Measurements from ENCODE around the gene LRIT2. TPM values are rescaled to one million over a fixed set of nuclear protein-coding genes. Genes with fewer than 3 reads are reported as not detected.

Gene LRIT2
- total and polyA plus RNA-seq, 9 of the 15 experiments (the other 6 are each of a cell fraction or from before 2014, with no cell fraction given) = not detected

DNA sequence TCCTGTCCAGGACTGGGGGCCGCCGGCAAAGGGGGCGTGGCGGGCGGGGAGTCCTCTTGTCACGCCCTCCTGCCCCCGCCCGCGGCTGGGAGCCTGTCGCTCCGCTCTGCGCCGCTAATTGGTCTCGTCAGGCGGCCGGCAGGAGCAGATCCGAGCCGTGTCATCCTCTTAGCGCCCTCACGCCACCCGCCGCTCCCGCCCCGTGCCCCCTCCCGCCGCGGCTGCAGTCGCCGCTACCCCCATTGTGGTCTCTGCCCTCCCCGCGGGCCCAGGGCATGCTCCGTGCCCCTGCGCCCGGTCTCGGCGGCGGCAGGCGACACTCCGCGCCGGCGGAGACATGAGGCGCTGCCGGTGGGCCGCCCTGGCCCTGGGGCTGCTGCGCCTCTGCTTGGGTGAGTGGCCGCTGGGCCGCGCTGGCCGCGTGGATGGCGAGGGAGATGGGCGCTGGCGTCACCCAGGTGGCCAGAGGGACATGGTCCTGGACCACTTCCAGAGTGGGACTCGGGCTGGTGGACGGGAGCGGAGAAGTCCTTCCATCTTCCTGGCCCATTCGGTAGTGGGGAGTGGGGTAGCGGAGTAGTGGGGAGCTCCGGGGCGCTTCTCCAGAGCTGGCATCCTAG is 30.8 kb downstream of the LRIT2 start, which contains the start of gene CDHR1:
CDHR1 (plus strand) TSS at position 114 of the 620 bp plus-strand sequence; CDS start at position 338, 224 bp downstream.
- Histone ChIP-seq H3K4me3 (peak within 1 kb of the TSS; percentile 34), H3K9me3 (replicated peaks; ENCODE audit: control insufficient read depth, insufficient read depth, low read depth, low read length) (no peaks in the 10 kb centered on the region), H3K9ac (ENCODE audit: insufficient read depth in 1 of 2, low read depth in 2 of 2, low read length in 2 of 2) (peak within 1 kb of the TSS in 1 of 2 experiments; percentile 84; a peak in 2 of 4 replicates), H3K79me2 (ENCODE audit: control insufficient read depth, insufficient read depth, low read length) (no peaks in the 10 kb centered on the region), H3K4me2 (ENCODE audit: insufficient read depth, low read length) (peak within 1 kb of the TSS; percentile 51), H4K20me1 (replicated peaks; ENCODE audit: control insufficient read depth, insufficient read depth, low read length) (peaks cover 6% of the 10 kb centered on the region; the same call in 1 of the 2 replicates), H2AFZ (ENCODE audit: low read depth, low read length) (peak within 1 kb of the TSS; percentile 61), H3K4me1 (replicated peaks in 1 of 2; ENCODE audit: control insufficient read depth in 2 of 2, insufficient read depth in 2 of 2, low read length in 2 of 2) (peaks cover 0 to 16% of the 10 kb centered on the region in 2 experiments; a peak in 3 of 5 replicates), H3K9me1 (ENCODE audit: control insufficient read depth, insufficient read depth, low read length) (no peaks in the 10 kb centered on the region), H3K36me3 (ENCODE audit: control insufficient read depth, insufficient read depth, low read length) (no peaks in the 10 kb centered on the region), H3K27me3 (ENCODE audit: control insufficient read depth in 2 of 2, insufficient read depth in 2 of 2, low read length in 2 of 2) (peaks cover 38 to 81% of the 10 kb centered on the region in 2 experiments), H3K27ac (ENCODE audit: extremely low read depth, low read depth, low read length) (no peak within 1 kb of the TSS)
- POLR2A ChIA-PET = interaction anchor here (0.7 to 1.1 kb wide), 4 partner anchors 8 to 55 kb away, joined by 3 to 8 read pairs (median 4); partner anchors contain the start of gene GHITM
- ATAC-seq (peak; percentile 94), DNase-seq (ENCODE audit: extremely low read depth in 1 of 4, low spot score in 3 of 4) (peak; percentile 78 to 90 (median 84)), FAIRE-seq (no peak)
- no TSS peak for BruUV-seq (replicated peaks)
- WGBS (ENCODE audit: insufficient coverage, low coverage, missing lambda C conversion rate) = 24% methylated on average over 12 of the region's 61 CpGs
- TF ChIP-seq CREM (IDR thresholded peaks at IDR 0.05; ENCODE audit: low read depth) = peak; percentile 21; the same call in 1 of the 2 replicates
- TF ChIP-seq, protein P1, sequence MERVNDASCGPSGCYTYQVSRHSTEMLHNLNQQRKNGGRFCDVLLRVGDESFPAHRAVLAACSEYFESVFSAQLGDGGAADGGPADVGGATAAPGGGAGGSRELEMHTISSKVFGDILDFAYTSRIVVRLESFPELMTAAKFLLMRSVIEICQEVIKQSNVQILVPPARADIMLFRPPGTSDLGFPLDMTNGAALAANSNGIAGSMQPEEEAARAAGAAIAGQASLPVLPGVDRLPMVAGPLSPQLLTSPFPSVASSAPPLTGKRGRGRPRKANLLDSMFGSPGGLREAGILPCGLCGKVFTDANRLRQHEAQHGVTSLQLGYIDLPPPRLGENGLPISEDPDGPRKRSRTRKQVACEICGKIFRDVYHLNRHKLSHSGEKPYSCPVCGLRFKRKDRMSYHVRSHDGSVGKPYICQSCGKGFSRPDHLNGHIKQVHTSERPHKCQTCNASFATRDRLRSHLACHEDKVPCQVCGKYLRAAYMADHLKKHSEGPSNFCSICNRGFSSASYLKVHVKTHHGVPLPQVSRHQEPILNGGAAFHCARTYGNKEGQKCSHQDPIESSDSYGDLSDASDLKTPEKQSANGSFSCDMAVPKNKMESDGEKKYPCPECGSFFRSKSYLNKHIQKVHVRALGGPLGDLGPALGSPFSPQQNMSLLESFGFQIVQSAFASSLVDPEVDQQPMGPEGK (CRISPR knock-in tag; IDR thresholded peaks at IDR 0.05; ENCODE audit: borderline replicate concordance) = no peak
- TF ChIP-seq ZNF134 (CRISPR knock-in tag; conservative IDR thresholded peaks at IDR 0.05) = 0 out of 2 replicates have a peak, but pooled peaks have one; percentile 2
- TF ChIP-seq ZNF79 (CRISPR knock-in tag; IDR thresholded peaks at IDR 0.05; ENCODE audit: low read depth) = no peak
- TF ChIP-seq, protein P2, sequence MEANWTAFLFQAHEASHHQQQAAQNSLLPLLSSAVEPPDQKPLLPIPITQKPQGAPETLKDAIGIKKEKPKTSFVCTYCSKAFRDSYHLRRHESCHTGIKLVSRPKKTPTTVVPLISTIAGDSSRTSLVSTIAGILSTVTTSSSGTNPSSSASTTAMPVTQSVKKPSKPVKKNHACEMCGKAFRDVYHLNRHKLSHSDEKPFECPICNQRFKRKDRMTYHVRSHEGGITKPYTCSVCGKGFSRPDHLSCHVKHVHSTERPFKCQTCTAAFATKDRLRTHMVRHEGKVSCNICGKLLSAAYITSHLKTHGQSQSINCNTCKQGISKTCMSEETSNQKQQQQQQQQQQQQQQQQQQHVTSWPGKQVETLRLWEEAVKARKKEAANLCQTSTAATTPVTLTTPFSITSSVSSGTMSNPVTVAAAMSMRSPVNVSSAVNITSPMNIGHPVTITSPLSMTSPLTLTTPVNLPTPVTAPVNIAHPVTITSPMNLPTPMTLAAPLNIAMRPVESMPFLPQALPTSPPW (CRISPR knock-in tag; IDR thresholded peaks at IDR 0.05) = peak; percentile 45
- TF ChIP-seq, protein P3, sequence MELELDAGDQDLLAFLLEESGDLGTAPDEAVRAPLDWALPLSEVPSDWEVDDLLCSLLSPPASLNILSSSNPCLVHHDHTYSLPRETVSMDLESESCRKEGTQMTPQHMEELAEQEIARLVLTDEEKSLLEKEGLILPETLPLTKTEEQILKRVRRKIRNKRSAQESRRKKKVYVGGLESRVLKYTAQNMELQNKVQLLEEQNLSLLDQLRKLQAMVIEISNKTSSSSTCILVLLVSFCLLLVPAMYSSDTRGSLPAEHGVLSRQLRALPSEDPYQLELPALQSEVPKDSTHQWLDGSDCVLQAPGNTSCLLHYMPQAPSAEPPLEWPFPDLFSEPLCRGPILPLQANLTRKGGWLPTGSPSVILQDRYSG (tag; conservative IDR thresholded peaks at IDR 0.05; ENCODE audit: low read depth) = no peak
- TF ChIP-seq L3MBTL2 (IDR thresholded peaks at IDR 0.05) = 0 out of 2 replicates have a peak, but pooled peaks have one; percentile 27
- TF ChIP-seq, protein P4, sequence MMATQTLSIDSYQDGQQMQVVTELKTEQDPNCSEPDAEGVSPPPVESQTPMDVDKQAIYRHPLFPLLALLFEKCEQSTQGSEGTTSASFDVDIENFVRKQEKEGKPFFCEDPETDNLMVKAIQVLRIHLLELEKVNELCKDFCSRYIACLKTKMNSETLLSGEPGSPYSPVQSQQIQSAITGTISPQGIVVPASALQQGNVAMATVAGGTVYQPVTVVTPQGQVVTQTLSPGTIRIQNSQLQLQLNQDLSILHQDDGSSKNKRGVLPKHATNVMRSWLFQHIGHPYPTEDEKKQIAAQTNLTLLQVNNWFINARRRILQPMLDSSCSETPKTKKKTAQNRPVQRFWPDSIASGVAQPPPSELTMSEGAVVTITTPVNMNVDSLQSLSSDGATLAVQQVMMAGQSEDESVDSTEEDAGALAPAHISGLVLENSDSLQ (IDR thresholded peaks at IDR 0.05) = peak; percentile 33; the same call in 1 of the 2 replicates
- peak; percentile 41; the same call in 1 of the 2 replicates for TF ChIP-seq CXXC5 (CRISPR knock-in tag; IDR thresholded peaks at IDR 0.05)
- TF ChIP-seq CREB1 (IDR thresholded peaks at IDR 0.05) = peak; percentile 40; the same call in 1 of the 2 replicates
- TF ChIP-seq CREB1 (CRISPR knock-in tag; IDR thresholded peaks at IDR 0.05) = no peak
- CTCF ChIA-PET (ENCODE audit: low intra/inter-chr PET ratio) = no interaction called here
- intact Hi-C loops (cut with micrococcal nuclease) (no loop called here), in situ Hi-C loops (cut with MboI) (no loop called here)

Data from K562 (cell line).